Transverse colon (tissue), 4 donors: ENCODE data around the gene OR1M1. TPM values are rescaled to one million over a fixed set of nuclear protein-coding genes. Genes with fewer than 3 reads are reported as not detected.

Experiments used
- DNase-seq: peaks from one replicate; pipeline ENCODE4 v3.0.0-alpha.2; 2019
- H3K27ac ChIP-seq, 4 donors: fragments of 200-600 bp; sonication (generic); 2 replicates each; pipeline ENCODE4 v1.5.1; 2016 to 2018; ENCODE audit warnings: inconsistent platforms in 4 of 4
- H3K27me3 ChIP-seq: fragments of 200-600 bp; sonication (generic); 2 replicates; pipeline ENCODE4 v1.5.1; 2017; ENCODE audit warnings: inconsistent platforms
- H3K36me3 ChIP-seq, 4 donors: fragments of 200-600 bp; sonication (generic); 2 replicates each; pipeline ENCODE4 v1.5.1; 2017 to 2019; ENCODE audit warnings: inconsistent platforms in 4 of 4
- H3K4me1 ChIP-seq, 4 donors: fragments of 200-600 bp; sonication (generic); 2 replicates each; pipeline ENCODE4 v1.5.1; 2017 to 2020; ENCODE audit warnings: inconsistent platforms in 4 of 4
- H3K4me3 ChIP-seq, 4 donors: fragments of 200-600 bp; sonication (generic); 1 replicate in 1 of 4; 2 replicates in 3 of 4; pipeline versions ENCODE4 v1.5.1 to v1.6.1; 2017 to 2019; ENCODE audit warnings: inconsistent platforms in 4 of 4
- H3K9me3 ChIP-seq, 2 donors: fragments of 200-600 bp; sonication (generic); 2 replicates each; pipeline ENCODE4 v1.5.1; 2017 to 2019; ENCODE audit warnings: inconsistent platforms in 2 of 2
- CTCF ChIP-seq, 5 experiments: fragments of 200-600 bp in 3 of 5; fragments of 450-650 bp in 2 of 5; sonication (generic) in 3 of 5; IDR thresholded peaks; 1 replicate in 2 of 5; 2 replicates in 3 of 5; pipeline ENCODE4 v1.5.1; 2016 to 2017; ENCODE audit warnings: antibody characterized with exemption in 5 of 5, inconsistent platforms in 3 of 5, mild to moderate bottlenecking in 2 of 5, moderate library complexity in 1 of 5
- EP300 ChIP-seq: sonication (generic); formaldehyde crosslinking; IDR thresholded peaks from one replicate; pipeline ENCODE4 v1.6.1; 2017; ENCODE audit warnings: antibody characterized with exemption, low read depth
- POLR2A ChIP-seq: fragments of 450-650 bp; IDR thresholded peaks from one replicate; pipeline ENCODE4 v1.6.1; 2016; ENCODE audit warnings: antibody characterized with exemption, mild to moderate bottlenecking, moderate library complexity
- POLR2AphosphoS5 ChIP-seq, 3 donors: sonication (generic); formaldehyde crosslinking; IDR thresholded peaks; one replicate each; pipeline ENCODE4 v1.6.1; 2016; ENCODE audit warnings: antibody characterized with exemption in 3 of 3
- WGBS, 2 donors: methylation state at CpG; one replicate each; pipeline ENCODE4 v1.1.5; 2018; ENCODE audit warnings: low coverage in 1 of 2; 5-methylcytosine and 5-hydroxymethylcytosine counted together
- in situ Hi-C, 4 donors: fragments of 200-750 bp; cut with MboI; loops; one replicate each; pipeline versions ENCODE4 v1.15.0 to v1.15.1; 2017; ENCODE audit warnings: low sequenced_read_pairs in 3 of 4, low pct_ligation_motif_present in 1 of 4, low pct_unique_long_range_greater_than_20kb in 1 of 4
- intact Hi-C: fragments of 100-400 bp; cut with DNase I; formaldehyde crosslinking; loops from one replicate; pipeline ENCODE4 v1.15.1; 2023; ENCODE audit warnings: low total_unique reads
- total RNA-seq, 4 donors: library from RNA; depleted of rRNA; stranded (reverse); fragments of >200 nt; gene quantifications; one replicate each; pipeline ENCODE4 v1.1.0, GENCODE V29; 2016

Gene OR1M1
- total RNA-seq, 4 donors from 2014 or later, result not detected

- no peak overlapping the region for H3K4me3 ChIP-seq
- no peak for TF ChIP-seq POLR2A
- no peak for TF ChIP-seq POLR2AphosphoS5 (IDR thresholded peaks at IDR 0.05)
- TF ChIP-seq CTCF (IDR thresholded peaks at IDR 0.05), result no peak
- no peak for TF ChIP-seq EP300
- no peaks in the 10 kb centered on the region for H3K4me1 ChIP-seq
- WGBS, 2 donors, result 63% methylated on average over 3 of the region's 3 CpGs; no CpG with 5 or more reads in 1 of the 2 donors
- no peaks in the 10 kb centered on the region for H3K9me3 ChIP-seq
- intact Hi-C loops (no loop called here), in situ Hi-C loops (loop anchor here in 2 of 4 donors (25.0 kb wide), 2 partner anchors 459 to 659 kb away; partner anchors contain the start of gene ZNF121 (in 1 of the 2))
- H3K27me3 ChIP-seq, result no peaks in the 10 kb centered on the region
- H3K36me3 ChIP-seq, result no peaks in the 10 kb centered on the region
- DNase-seq, result no peak
- no peak overlapping the region for H3K27ac ChIP-seq
Measured at GRCh38 chr19:9128171-9128570, 41.3 kb downstream of the OR1M1 start.

GRCh38 chr19:9130965-9131364, 44.1 kb downstream of the OR1M1 start:
- Histone ChIP-seq H3K27ac (no peak overlapping the region), H3K9me3 (no peaks in the 10 kb centered on the region), H3K4me3 (no peak overlapping the region), H3K36me3 (no peaks in the 10 kb centered on the region), H3K4me1 (no peaks in the 10 kb centered on the region), H3K27me3 (no peaks in the 10 kb centered on the region)
- 40 to 74% methylated on average over 1 of the region's 1 CpG for WGBS, 2 donors
- in situ Hi-C loops (loop anchor here in 2 of 4 donors (25.0 kb wide), 2 partner anchors 456 to 656 kb away; partner anchors contain the start of gene ZNF121 (in 1 of the 2)), intact Hi-C loops (no loop called here)
- no peak for DNase-seq
- no peak for TF ChIP-seq POLR2AphosphoS5 (IDR thresholded peaks at IDR 0.05)
- TF ChIP-seq POLR2A, result no peak
- no peak for TF ChIP-seq CTCF (IDR thresholded peaks at IDR 0.05)
- TF ChIP-seq EP300, result no peak

GRCh38 chr19:9132422-9132821, 45.6 kb downstream of the OR1M1 start:
- H3K27ac ChIP-seq, result no peak overlapping the region
- H3K9me3 ChIP-seq, result no peaks in the 10 kb centered on the region
- TF ChIP-seq CTCF (IDR thresholded peaks at IDR 0.05) (no peak), EP300 (no peak), POLR2AphosphoS5 (IDR thresholded peaks at IDR 0.05) (no peak), POLR2A (no peak)
- 38 to 64% methylated on average over 3 to 5 of the region's 5 CpGs for WGBS, 2 donors
- H3K27me3 ChIP-seq, result no peaks in the 10 kb centered on the region
- no peak overlapping the region for H3K4me3 ChIP-seq
- peaks cover 0 to 7% (median 0%) of the 10 kb centered on the region in 4 donors for H3K4me1 ChIP-seq
- DNase-seq, result no peak
- H3K36me3 ChIP-seq, result no peaks in the 10 kb centered on the region
- in situ Hi-C loops (loop anchor here in 2 of 4 donors (25.0 kb wide), 2 partner anchors 455 to 655 kb away; partner anchors contain the start of gene ZNF121 (in 1 of the 2)), intact Hi-C loops (no loop called here)

GRCh38 chr19:9139609-9140158, 52.8 kb downstream of the OR1M1 start:
- peak overlapping the region; percentile 71 to 88 (median 81) for H3K4me3 ChIP-seq
- no peak for TF ChIP-seq POLR2AphosphoS5 (IDR thresholded peaks at IDR 0.05)
- TF ChIP-seq CTCF (IDR thresholded peaks at IDR 0.05), result no peak
- TF ChIP-seq EP300, result no peak
- TF ChIP-seq POLR2A, result no peak
- intact Hi-C loops, result no loop called here
- no peaks in the 10 kb centered on the region for H3K27me3 ChIP-seq
- 25 to 31% methylated on average over 8 of the region's 8 CpGs for WGBS, 2 donors
- in situ Hi-C loops, result loop anchor here in 2 of 4 donors (25.0 kb wide), 2 partner anchors 448 to 648 kb away; partner anchors contain the start of gene ZNF121 (in 1 of the 2)
- peak overlapping the region; percentile 87 to 92 (median 91) for H3K27ac ChIP-seq
- peaks cover 7% of the 10 kb centered on the region in 2 donors for H3K9me3 ChIP-seq
- DNase-seq, result no peak
- peaks cover 3 to 33% (median 16%) of the 10 kb centered on the region in 4 donors for H3K4me1 ChIP-seq
- peaks cover 0 to 3% (median 0%) of the 10 kb centered on the region in 4 donors for H3K36me3 ChIP-seq
